Measurements from ENCODE around the gene AFAP1. TPM values are rescaled to one million over a fixed set of nuclear protein-coding genes. Genes with fewer than 3 reads are reported as not detected.

The AFAP1 gene
- total RNA-seq, 1 experiment from 2014 or later: 23.6 TPM

- TF ChIP-seq ARID4B (CRISPR knock-in tag; IDR thresholded peaks at IDR 0.05; ENCODE audit: borderline replicate concordance): no peak
- TF ChIP-seq RELA (CRISPR knock-in tag; IDR thresholded peaks at IDR 0.05; ENCODE audit: borderline replicate concordance): no peak
- TF ChIP-seq AFF4 (CRISPR knock-in tag; IDR thresholded peaks at IDR 0.05; ENCODE audit: borderline replicate concordance): no peak
- no peak for TF ChIP-seq CBFB (CRISPR knock-in tag; IDR thresholded peaks at IDR 0.05; ENCODE audit: low read depth)
- TF ChIP-seq JAZF1 (CRISPR knock-in tag; IDR thresholded peaks at IDR 0.05): no peak
- peak; percentile 65; the same call in 1 of the 2 replicates for TF ChIP-seq USF1 (CRISPR knock-in tag; IDR thresholded peaks at IDR 0.05)
- TF ChIP-seq ZNF425 (CRISPR knock-in tag; conservative IDR thresholded peaks at IDR 0.05): no peak
- no peak for TF ChIP-seq NFATC4 (CRISPR knock-in tag; IDR thresholded peaks at IDR 0.05)
- no peak for TF ChIP-seq ERG (CRISPR knock-in tag; IDR thresholded peaks at IDR 0.05)
- TF ChIP-seq ZNF263 (CRISPR knock-in tag; IDR thresholded peaks at IDR 0.05; ENCODE audit: low read depth): no peak
- no peak for TF ChIP-seq E2F4 (CRISPR knock-in tag; IDR thresholded peaks at IDR 0.05; ENCODE audit: borderline replicate concordance, low read depth)
- no peak for TF ChIP-seq ZNF281 (CRISPR knock-in tag; IDR thresholded peaks at IDR 0.05)
- TF ChIP-seq FOXP1 (CRISPR knock-in tag; IDR thresholded peaks at IDR 0.05; ENCODE audit: borderline replicate concordance): 0 out of 2 replicates have a peak, but pooled peaks have one; percentile 27
- no peak for TF ChIP-seq GABPB1 (CRISPR knock-in tag; IDR thresholded peaks at IDR 0.05)
- TF ChIP-seq MXD4 (CRISPR knock-in tag; IDR thresholded peaks at IDR 0.05; ENCODE audit: borderline replicate concordance): no peak
- TF ChIP-seq CREM (CRISPR knock-in tag; IDR thresholded peaks at IDR 0.05): no peak
- TF ChIP-seq SMAD3 (CRISPR knock-in tag; IDR thresholded peaks at IDR 0.05; ENCODE audit: borderline replicate concordance): no peak
These were observed 39.4 kb upstream of the AFAP1 start (continued) for GRCh38 chr4:7978907-7979651.
